ENCODE results near the gene POLR3C.
"Not testable (repeated sequence)": the region's sequence is repeated elsewhere in the genome, so short reads cannot be mapped to it uniquely, and the experiment has no call there.

Gene POLR3C

DNA sequence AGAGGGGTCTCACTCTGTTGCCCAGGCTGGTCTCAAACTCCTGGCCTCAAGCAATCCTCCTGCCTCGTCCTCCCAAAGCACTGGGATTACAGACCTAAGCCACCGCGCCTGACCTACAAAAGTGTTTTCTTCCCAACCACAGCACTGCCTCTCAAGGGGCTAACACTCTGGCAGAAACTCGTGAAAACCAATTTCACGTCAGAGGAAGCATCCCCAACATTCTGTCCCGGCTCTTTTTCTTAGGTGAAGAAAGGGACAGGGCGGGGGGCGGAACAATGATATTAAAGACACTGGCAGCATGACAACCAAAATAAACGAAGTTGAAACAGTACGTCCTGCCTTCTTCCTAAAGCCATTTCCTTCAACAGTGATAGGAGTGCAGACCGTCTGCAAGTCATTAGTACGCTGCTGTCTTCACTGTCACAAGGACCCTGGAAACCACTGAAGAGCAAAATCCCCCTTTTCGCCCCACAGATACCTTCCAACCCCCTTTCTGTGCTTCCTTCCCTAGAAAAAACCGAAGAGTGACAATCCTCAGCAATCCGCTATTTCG, 1.1 kb upstream of the POLR3C start:
- DNase-seq (ENCODE audit: low read depth in 2 of 2): not testable (repeated sequence)

DNA sequence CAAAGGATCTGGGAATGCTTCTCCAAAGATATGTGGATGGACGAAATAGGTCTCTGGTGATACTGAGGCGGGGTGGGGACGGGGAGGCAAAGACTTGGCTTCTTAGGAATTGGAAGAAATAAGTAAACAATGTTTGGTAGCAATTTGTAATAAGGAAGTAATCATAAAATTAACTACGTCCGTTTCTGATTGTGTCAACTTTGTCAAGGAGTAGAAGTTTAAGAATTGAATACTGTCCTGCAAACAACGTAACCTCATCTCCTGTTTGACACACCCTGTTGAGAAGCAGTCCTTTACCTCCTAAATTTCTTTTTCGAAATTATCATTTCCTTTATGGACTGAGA, 471 bp downstream of the POLR3C start:
- DNase-seq (ENCODE audit: low read depth in 2 of 2): no peak

DNA sequence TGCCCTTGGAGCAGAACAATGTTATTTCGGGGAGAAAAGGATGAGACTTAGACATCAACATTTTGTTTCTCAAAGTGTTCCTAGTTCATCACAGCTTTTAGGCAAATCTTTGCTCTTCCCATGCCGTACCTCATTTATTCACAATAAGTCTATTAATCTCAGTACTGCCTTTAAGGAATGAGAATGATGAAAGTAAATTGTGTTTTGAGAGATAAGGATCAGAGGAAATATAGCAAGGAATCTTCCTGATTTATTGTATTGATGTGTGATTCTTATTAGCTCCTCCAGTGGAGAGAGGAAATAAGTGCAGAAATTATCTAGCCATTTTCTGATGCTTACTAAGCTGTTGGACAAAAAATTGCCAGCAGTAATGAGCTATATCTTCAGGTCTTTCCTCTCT, 2.0 kb downstream of the POLR3C start:
- no peak for DNase-seq (ENCODE audit: low read depth in 2 of 2)

DNA sequence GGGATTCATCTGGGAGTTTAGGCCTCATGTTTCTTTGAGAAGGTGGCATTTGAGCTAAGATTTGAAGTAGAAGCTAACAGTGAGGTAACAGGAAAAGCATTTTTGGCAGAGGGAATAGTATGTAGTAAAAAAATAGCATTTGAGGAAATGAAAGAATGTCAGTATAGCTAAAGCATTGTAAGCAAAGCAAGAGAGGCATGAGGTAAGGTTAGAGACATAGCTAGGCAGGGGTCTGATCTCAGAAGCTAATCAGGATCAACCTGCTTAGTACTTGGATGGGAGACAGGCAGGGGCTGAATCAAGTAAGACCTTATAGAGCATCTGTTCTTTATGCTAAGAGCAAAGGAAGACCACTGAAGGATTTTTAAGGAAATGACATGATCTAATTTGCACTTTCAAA, 4.0 kb downstream of the POLR3C start:
- DNase-seq (ENCODE audit: low read depth in 2 of 2): no peak

DNA sequence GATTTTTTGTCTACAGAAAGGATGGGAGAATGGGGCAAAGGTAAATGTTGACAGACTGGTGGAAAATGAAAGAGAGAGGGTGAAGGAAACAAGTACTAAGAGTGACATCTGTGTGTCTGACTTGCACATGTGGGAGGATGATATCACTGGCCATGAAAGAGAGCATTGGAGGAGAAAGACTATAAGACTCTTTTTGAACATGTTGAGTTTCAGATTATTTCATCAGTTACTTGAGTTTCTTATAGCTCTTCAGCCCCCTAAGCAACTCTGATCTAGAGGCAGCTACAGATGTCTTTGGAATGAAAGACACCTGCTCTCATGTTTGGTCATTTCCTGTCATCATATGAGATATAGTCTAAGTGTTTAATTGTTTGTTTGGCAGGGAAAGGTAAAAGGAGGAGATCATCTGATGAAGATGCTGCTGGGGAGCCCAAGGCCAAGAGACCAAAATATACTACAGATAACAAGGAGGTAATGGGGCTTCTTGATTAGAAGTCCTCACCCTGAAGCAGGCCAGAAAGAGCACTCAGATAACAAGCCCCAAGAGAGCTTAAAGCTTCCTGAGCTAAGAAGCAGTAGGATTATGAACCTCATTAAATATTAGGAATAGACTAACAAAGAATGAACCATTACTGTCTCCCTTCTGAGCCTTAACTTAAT, 4.5 kb downstream of the POLR3C start:
- DNase-seq (ENCODE audit: low read depth in 2 of 2): no peak

DNA sequence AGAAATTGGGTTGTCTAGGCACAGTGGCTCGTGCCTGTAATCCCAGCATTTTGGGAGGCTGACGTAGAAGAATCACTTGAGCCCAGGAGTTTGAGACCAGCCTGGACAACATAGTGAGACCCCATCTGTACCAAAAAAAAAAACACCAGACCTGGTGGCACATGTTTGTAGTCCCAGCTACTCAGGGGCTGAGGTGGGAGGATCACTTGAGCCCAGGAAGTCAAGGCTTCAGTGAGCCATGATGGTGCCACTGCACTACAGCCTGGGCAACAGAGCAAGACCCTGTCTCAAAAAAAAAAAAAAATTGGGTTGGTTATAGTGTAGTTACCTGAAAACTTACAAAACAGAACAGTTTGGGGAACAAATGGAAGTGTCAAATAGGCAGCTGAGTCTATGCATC, 6.8 kb downstream of the POLR3C start:
- not testable (repeated sequence) for DNase-seq (ENCODE audit: low read depth in 2 of 2)

DNA sequence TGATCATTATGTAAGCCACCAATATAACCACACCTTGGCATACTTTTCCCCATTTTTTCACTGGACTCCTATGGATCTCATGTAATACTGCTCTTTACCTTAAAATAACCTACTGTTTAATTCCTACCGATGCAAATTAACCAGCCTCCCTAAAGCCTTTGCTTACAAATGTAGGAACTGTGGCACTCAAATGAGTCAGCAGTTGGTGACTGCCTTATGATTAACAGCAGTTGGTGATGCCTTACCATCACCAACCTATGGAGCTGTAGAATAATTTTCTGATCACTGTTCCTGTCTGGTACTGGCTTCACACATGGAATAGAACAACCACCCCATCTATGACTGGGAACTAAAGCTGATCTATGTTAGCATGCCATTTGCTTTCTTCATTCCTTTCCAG, 13.7 kb downstream of the POLR3C start:
- no peak for DNase-seq (ENCODE audit: low read depth in 2 of 2)

DNA sequence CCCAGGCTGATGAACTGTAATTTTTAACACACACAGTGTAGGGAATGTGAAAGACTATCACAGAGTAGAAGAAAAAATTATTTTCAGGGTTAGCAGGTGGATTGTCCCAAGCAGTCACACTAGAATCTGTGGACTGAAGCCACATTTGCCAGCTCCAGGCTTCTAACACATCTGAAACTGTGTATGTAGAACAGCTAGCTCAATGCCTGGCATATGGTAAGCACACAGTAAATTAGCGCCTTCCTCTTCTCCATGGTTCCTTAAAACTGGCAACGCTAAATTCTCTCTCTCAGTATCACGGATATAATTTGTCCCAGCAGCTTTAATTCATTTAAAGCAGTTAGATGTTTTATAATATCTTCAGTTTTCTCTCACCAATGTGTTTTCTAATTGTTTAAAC, 19.0 kb downstream of the POLR3C start:
- DNase-seq (ENCODE audit: low read depth in 2 of 2): no peak

DNA sequence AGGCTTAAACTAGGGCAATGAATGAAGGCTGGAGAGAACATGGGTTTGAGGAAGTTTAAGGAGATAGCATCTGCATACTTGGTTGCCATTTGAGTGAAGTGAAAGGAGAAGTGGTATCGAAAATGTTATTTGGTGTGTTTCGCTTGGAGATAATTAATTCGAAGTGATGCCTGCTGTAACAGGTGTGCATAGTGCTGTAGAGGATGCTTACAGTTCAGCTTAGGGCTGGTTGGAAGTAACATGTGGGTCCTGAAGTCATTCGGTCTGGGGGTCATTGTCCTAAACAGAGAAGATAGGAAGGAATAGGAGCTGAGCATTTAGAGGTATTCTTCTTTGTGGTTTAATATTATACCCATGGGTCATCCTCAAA, 21.1 kb downstream of the POLR3C start:
- DNase-seq (ENCODE audit: low read depth in 2 of 2): no peak

DNA sequence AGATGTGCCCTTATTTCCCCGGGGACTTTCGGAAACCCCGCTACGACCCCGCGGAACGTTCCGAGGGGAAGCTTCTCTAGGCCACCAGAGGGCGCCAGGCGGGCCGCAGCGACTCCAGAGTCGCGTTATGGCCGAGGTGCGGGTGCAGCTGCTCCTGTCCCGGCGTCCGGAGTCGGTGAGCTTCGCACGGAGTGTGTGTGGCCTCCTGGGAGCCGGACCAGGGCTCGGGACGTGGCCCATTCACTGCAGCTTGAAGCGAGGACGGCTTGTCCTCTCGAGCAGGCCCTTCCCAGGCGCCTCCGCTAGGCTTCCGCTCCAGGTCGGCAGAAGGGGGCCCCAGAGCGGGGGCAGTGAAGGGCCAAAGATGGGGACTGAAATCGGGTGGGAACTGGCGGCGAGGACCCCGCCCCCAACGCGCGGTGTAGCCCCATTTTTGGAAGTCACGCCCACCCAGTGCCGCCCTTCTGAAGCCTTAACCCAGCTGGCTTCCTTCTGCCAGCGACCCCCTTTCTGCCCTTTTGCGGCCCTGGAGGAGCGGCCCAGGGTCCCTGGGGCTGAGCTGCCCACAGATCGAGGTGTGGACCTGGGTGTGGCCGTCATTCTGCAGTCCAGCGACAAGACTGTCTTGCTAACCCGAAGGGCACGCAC, 21.6 kb downstream of the POLR3C start, which contains the start of gene NUDT17:
TSS of gene NUDT17 (plus strand) at position 117 of the 648 bp plus-strand sequence. CDS start at position 128, 11 bp downstream.
- DNase-seq (ENCODE audit: low read depth in 2 of 2): peak; percentile 46 to 57

DNA sequence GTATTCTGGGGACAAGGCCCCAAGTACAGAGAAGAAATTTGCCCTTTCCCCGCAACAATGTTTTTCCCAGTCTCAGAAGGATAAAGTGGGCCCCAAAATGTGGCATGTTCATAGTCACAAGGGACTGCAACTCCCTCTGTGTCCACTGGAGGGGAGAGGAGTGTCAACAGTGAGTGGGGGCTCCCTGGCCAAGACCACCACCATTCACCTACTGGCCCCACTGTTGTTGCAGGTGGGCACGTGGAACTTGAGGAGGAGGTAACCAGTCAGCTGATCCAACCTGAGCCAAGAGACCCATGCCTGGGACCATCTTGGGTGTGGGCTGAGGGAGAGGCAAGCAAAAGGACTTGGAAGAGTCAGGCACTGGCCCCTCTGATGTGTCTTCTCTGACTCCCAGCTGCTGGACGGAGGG, 22.2 kb downstream of the POLR3C start:
- no peak for DNase-seq (ENCODE audit: low read depth in 2 of 2)

DNA sequence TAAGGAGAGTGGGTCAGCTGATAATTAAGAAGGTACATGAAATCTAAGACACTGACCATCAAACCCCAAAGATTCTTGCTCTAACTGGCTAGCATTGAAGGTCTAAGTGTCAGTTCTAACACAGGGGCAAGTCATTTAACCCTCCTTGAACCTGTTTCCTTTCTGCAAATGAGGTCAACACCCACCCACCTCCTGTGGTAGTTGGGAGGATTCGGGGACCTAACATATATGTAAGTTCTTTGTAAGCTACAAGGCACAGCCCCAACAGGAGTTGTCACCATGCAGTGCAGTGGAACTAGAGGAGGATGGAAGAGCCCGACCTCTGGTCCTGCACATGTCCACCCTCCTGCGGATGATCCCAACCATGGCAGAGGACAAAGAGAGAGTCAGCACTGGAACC, 23.8 kb downstream of the POLR3C start:
- DNase-seq (ENCODE audit: low read depth in 2 of 2): no peak

DNA sequence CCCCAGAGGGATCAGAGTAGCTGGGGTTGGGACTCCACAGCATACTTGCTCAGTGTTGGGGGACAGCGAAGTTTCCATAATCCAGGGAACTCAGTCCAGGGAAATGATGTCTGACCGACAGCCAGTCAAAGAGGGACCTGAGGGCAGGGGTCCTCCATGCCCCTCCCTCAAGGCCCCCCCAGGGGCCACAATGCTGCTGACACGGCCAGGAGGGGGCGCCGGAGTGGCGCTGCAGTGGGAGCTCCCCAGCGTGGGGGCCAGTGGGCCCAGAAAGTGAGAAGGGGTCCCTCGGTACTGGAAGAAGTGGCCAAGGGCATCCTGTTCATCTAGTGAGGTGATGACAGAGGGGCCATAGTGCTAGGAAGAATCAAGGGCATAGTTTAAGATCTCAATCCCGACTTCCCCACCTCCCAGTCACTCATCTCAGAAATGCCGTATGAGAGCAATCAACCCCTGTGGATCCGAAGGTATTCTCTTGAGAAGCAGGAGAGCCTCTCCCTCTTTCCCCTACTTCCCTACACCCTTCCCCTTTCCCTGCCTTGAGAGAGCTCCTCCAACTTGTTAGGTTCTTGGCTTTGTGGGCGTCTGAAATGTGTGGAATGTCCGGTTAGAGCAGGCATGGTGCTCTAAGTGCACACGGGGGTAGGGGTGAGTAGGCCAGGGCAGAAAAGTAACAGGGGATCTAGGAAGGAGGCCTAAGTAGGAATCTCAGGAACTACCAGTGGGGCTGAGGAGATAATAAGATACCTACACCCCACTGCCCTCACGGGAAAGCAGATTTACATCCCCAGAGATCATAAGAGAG, 25.6 kb downstream of the POLR3C start:
- no peak for DNase-seq (ENCODE audit: low read depth in 2 of 2)

DNA sequence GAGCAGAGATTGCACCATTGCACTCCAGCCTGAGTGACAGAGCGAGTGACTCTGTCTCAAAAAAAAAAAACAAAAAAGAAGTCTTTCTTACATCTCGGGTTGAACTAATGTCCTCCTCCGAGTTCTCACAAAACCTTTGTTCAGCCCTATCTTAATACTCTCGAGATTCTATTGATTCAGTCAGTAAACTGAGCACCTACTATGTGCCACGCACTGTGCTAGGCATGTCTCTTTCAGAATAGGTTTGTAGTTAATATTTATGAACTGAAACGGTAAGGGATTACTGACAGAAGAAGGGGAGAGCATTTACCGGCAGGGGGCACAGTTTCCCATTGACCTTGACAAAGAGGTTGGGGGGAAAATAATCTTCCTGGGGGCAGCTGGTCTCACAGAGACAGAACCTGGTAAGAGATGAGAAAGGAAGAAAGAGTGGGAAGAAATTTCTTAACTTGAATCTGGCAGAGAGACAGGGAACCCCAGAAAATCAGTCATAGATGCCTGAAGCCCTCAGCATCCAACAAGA, 31.5 kb downstream of the POLR3C start:
- no peak for DNase-seq (ENCODE audit: low read depth in 2 of 2)

DNA sequence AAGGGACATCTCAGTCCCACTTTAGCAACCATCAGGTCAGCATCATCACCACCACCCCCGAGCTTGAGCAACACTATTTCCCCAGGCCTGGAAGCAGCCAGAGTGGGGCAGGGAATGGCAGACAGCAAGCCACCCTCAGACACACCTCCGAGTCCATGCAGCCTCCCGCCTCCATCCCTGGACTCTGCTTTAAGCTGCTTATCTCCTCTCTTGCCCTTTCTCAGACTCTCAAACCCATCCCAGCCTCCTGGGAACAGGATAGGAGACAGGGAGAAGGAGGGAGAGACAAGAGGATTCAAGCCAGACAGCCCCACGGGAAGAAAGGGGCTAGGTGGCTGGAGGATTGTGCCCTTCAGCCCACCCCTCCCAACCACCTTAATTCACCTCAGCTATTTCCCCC, 33.2 kb downstream of the POLR3C start:
- no peak for DNase-seq (ENCODE audit: low read depth in 2 of 2)

DNA sequence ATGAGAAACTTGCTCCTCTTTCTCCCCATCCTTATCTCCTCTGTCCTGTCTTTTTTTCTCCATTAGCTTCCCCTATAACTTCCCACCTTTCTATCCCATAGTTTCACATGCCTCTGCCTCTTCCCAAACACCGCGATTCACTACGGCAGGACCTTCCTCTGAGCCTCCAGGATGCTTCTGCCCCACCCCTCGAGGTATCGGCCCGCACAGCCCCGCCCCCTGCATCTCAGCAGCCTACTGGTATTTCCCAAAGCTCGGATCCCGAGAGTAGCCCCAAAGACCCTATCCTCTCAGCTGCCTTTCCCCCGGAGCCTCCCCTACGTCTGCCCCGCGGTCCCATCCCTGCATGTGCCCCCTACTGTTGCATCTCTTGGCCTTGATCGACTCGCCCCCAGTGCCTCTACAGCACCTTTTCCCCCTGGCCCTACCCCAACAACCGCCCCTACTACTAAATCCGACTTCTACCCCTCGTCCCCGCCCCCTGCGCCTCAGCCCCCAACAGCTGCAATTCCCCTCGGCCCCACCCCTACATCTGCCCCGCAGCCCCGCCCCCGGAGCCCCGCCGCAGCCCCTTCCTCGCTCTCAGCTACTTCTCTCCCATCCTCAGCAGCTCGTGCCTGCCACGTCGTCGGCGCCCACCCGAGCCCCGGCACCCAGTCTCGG, 34.4 kb downstream of the POLR3C start:
- peak; percentile 12 to 38 for DNase-seq (ENCODE audit: low read depth in 2 of 2)

DNA sequence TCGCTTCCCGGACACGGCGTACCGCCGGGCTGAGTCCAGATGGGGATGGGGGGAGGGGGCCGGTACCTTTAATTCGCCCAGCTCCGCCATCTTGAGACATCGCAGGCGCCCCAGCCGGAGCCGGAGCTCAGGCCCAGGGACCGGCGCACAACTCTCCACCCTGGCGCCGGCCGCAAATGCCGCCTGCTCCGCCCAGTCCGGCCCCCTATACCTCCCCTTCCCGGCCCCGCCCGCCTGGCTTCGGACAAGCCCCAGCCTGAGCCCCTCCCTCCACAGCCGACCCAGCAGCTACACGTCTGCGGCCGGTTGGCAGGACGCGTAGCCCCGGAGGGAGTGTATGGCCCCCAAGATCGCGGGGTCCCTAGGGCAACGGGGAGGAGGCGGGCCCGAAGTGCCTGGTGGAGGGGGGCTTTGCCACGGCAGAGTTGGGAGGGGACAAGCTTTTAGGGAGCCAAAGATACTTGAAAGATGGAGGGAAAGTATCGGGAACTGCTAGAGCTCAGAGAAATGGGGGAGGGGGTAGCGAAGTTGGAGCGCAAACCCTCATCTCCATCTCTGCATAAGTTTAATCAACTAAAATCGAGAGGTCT, 35.0 kb downstream of the POLR3C start, which contains the start of gene PIAS3:
TSS of gene PIAS3 (minus strand) at position 181 of the 590 bp plus-strand sequence. CDS start at position 90, 91 bp downstream.
- peak; percentile 70 to 87 for DNase-seq (ENCODE audit: low read depth in 2 of 2)

DNA sequence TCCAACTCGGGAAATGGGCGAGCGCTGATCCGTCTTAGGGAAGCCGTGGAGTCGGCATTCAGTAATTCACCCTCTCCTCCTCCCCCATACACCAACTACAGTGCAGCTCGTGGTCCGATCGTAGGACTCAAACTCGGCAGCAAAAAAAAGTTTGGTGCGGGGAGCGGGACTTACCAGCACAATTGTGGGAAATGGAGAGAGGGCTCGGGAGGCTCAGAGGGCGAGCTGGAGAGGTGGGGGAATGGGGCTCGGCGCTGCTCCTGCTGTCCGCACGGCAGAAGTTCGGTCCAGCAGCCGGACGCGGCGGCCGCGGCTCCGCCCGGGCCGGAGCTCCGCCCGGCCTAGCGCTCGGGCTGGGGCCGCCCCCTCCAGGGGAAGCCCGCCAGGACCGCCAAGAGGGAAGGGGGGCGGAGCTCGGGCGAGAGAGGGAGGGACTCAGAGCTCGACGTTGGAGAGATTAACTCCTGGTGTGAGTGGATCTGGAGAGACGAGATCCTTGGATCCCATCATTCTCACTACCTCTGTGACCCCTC, 35.6 kb downstream of the POLR3C start:
- peak; percentile 52 to 80 for DNase-seq (ENCODE audit: low read depth in 2 of 2)

DNA sequence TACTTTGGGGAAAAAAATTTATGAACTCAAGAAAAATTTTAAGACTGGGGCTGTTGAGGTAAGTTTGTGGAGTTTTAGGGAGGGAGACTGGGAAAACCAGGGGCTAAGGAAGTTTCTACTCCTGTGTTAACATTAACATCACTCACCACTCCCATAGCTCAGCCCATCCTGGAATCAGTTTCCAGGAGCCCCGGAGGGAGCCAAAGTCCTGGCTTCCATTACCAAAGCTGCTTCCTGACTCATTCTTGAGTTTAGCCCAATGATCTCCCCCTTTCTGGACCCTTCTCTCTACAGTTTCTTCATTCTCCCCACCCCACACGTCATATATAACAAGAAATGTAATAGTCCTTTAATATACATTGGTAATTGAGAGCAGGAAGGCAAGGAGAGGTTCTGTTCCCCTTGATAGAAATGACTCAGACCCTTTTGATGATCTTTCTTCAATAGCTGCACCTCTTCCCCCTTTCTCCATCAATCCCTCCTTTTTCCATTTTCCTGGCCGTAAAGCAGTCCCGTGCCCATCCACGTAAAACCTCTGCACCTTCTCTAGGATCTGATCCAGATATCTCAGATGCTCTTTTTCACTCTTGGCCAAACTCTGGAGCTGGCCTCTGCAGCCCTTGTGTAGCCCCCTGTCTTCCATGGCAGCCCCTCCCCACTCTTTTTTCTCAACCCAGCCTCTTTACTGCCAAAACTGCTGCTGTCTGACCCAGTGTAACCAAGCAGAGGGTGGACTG, 39.5 kb downstream of the POLR3C start:
- DNase-seq (ENCODE audit: low read depth in 2 of 2): no peak

DNA sequence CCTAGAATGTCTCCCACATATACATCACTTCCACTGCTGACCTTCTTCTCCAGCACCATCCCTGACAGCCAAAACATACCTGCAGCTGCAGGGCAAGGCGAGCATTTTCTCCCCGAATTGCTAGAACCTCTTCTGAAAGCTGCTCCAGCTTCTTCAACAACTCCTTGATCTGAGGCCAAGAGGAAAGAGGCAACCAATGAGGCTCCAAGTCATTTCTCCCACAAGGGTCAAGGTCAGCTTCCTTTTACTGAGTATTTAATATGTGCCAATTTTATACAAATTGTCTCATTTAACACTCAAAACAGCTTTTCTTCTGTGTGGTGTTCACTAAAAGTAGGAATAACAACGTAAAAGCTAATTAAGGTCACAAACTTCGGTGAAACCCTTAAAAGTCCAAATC, 44.2 kb downstream of the POLR3C start:
- DNase-seq (ENCODE audit: low read depth in 2 of 2): no peak

Data from stimulated activated CD4-positive, alpha-beta T cell treated with anti-CD3 and anti-CD28 coated beads, Interleukin-12 subunit alpha, Interleukin-12 subunit beta, amount 100 ng/mL, for 24 hours (primary cell).